PC-3 (cell line): ENCODE results near the gene SIGLEC15. TPM values are rescaled to one million over a fixed set of nuclear protein-coding genes. Genes with fewer than 3 reads are reported as not detected.
"Not testable (repeated sequence)": the region's sequence is repeated elsewhere in the genome, so short reads cannot be mapped to it uniquely, and the experiment has no call there.

Source experiments
- ATAC-seq: fragments of 200-7000 bp; cut with Tn5 transposase; 2 replicates; pipeline ENCODE4 v1.9.1; 2020; ENCODE audit warnings: mild to moderate bottlenecking, moderate library complexity
- BruUV-seq: library from RNA; stranded (reverse); fragments of 400-500 nt; replicated peaks from 2 replicates; lab custom pipeline; 2021; lab: Mats Ljungman, UMichigan
- CTCF ChIA-PET: fragments of 300-600 bp; sonication (Branson Sonifier 250); formaldehyde crosslinking; loops from one replicate; lab custom pipeline; 2022; ENCODE audit warnings: antibody characterized with exemption; lab: Charles Lee
- POLR2A ChIA-PET: fragments of 300-600 bp; sonication (Branson Sonifier 250); formaldehyde crosslinking; loops from one replicate; lab custom pipeline; 2022; ENCODE audit warnings: antibody characterized with exemption; ENCODE audit not compliant: unreplicated experiment; lab: Charles Lee
- DNase-seq: peaks from one replicate; pipeline ENCODE4 v3.0.0-alpha.2; 2015
- H2AFZ ChIP-seq: fragments of 300-600 bp; sonication (generic); 2 replicates; pipeline ENCODE4 v1.6.0; 2016; ENCODE audit warnings: antibody characterized with exemption, low read length
- H3F3A ChIP-seq: fragments of 300-600 bp; sonication (generic); one replicate; pipeline ENCODE4 v1.6.0; 2017; ENCODE audit warnings: antibody characterized with exemption, low read length, control low read depth, mild to moderate bottlenecking; ENCODE audit not compliant: unreplicated experiment
- H3K27ac ChIP-seq: fragments of 300-600 bp; sonication (generic); 2 replicates; pipeline ENCODE4 v1.5.1; 2016; ENCODE audit warnings: mild to moderate bottlenecking, low read length
- H3K27me3 ChIP-seq: fragments of 300-600 bp; sonication (generic); 2 replicates; pipeline ENCODE4 v1.6.1; 2016; ENCODE audit warnings: low read length, mixed read lengths
- H3K36me3 ChIP-seq: fragments of 300-600 bp; sonication (generic); 2 replicates; pipeline ENCODE4 v1.6.1; 2016; ENCODE audit warnings: low read depth, mixed run types, low read length, mixed read lengths
- H3K4me1 ChIP-seq: fragments of 300-600 bp; sonication (generic); 2 replicates; pipeline ENCODE4 v1.5.1; 2016; ENCODE audit warnings: low read length; ENCODE audit not compliant: insufficient read depth
- H3K4me2 ChIP-seq: fragments of 300-600 bp; sonication (generic); 2 replicates; pipeline ENCODE4 v1.6.0; 2016; ENCODE audit warnings: low read length
- H3K4me3 ChIP-seq: fragments of 300-600 bp; sonication (generic); 2 replicates; pipeline ENCODE4 v1.5.1; 2016; ENCODE audit warnings: mild to moderate bottlenecking, low read length, mixed read lengths
- H3K79me2 ChIP-seq: fragments of 300-600 bp; sonication (generic); 2 replicates; pipeline ENCODE4 v1.6.1; 2017; ENCODE audit warnings: low read length, mixed read lengths
- H3K9ac ChIP-seq: fragments of 300-600 bp; sonication (generic); 2 replicates; pipeline ENCODE4 v1.6.0; 2016; ENCODE audit warnings: mild to moderate bottlenecking, low read length
- H3K9me2 ChIP-seq: fragments of 300-600 bp; sonication (generic); replicated peaks from 2 replicates; pipeline ENCODE4 v1.6.1; 2016; ENCODE audit warnings: mixed run types, low read length, mixed read lengths
- H3K9me3 ChIP-seq: fragments of 300-600 bp; sonication (generic); 2 replicates; pipeline ENCODE4 v1.6.1; 2016; ENCODE audit warnings: low read length, mixed read lengths
- H4K20me1 ChIP-seq: fragments of 300-600 bp; sonication (generic); 2 replicates; pipeline ENCODE4 v1.6.1; 2016; ENCODE audit warnings: low read length, mixed read lengths
- CTCF ChIP-seq: fragments of 300-600 bp; sonication (generic); conservative IDR thresholded peaks from 2 replicates; pipeline ENCODE4 v1.5.1; 2017; ENCODE audit warnings: antibody characterized with exemption, low read depth, mild to moderate bottlenecking, low read length
- EZH2 ChIP-seq: fragments of 300-600 bp; sonication (generic); IDR thresholded peaks from one replicate; pipeline ENCODE4 v1.6.1; 2017; ENCODE audit warnings: antibody characterized with exemption, mild to moderate bottlenecking, low read length; ENCODE audit not compliant: unreplicated experiment
- EZH2phosphoT487 ChIP-seq: fragments of 300-600 bp; sonication (generic); IDR thresholded peaks from 2 replicates; pipeline ENCODE4 v1.6.1; 2018; ENCODE audit warnings: mild to moderate bottlenecking, antibody characterized with exemption, low read length, borderline replicate concordance
- intact Hi-C: fragments of 100-400 bp; cut with micrococcal nuclease; formaldehyde crosslinking; loops from 2 replicates; pipeline ENCODE4 v1.9.0; 2023
- total RNA-seq: library from RNA; depleted of rRNA; stranded (reverse); fragments of >200 nt; gene quantifications from 2 replicates; pipeline ENCODE4 v1.2.3, GENCODE V29; 2014

Gene SIGLEC15
- total RNA-seq, 1 experiment from 2014 or later, result 2.0 TPM

GRCh38 chr18:45807144-45807543 lies 18.3 kb upstream of the SIGLEC15 start:
- H3K27ac ChIP-seq, H3K27me3 ChIP-seq, CTCF ChIA-PET, H3K4me3 ChIP-seq, H4K20me1 ChIP-seq, H2AFZ ChIP-seq, DNase-seq, H3K79me2 ChIP-seq, H3K9me3 ChIP-seq, H3K9me2 ChIP-seq, H3K9ac ChIP-seq, H3K4me2 ChIP-seq, H3K4me1 ChIP-seq, H3F3A ChIP-seq, intact Hi-C loops, ATAC-seq, H3K36me3 ChIP-seq, BruUV-seq: not testable (repeated sequence)
- 0 out of 2 replicates have a peak, but pooled peaks have one; percentile 13 for TF ChIP-seq CTCF
- POLR2A ChIA-PET, result interaction anchor here (0.7 kb wide), 1 partner anchor 28 kb away, joined by 3 read pairs; no protein-coding TSS in a partner anchor

- ATAC-seq, result not testable (repeated sequence)
These were observed 10.7 kb upstream of the SIGLEC15 start for GRCh38 chr18:45814733-45815132.

GRCh38 chr18:45817543-45817942 lies 7.9 kb upstream of the SIGLEC15 start:
- POLR2A ChIA-PET, result no interaction called here
- TF ChIP-seq EZH2 (no peak), EZH2phosphoT487 (no peak), CTCF (no peak)
- BruUV-seq, result no TSS peak
- H3K27ac ChIP-seq, result no peak overlapping the region
- intact Hi-C loops, result no loop called here
- H3K36me3 ChIP-seq, result no peaks in the 10 kb centered on the region
- CTCF ChIA-PET, result no interaction called here
- H3K9ac ChIP-seq, result no peak overlapping the region
- no peaks in the 10 kb centered on the region for H3F3A ChIP-seq
- no peaks in the 10 kb centered on the region for H3K9me3 ChIP-seq
- no peak overlapping the region for H3K4me2 ChIP-seq
- H3K4me3 ChIP-seq, result no peak overlapping the region
- H4K20me1 ChIP-seq, result no peaks in the 10 kb centered on the region
- no peak overlapping the region for H2AFZ ChIP-seq
- DNase-seq, result no peak
- H3K9me2 ChIP-seq, result no peaks in the 10 kb centered on the region
- no peaks in the 10 kb centered on the region for H3K27me3 ChIP-seq
- no peak for ATAC-seq
- no peaks in the 10 kb centered on the region for H3K4me1 ChIP-seq
- H3K79me2 ChIP-seq, result no peaks in the 10 kb centered on the region

More at GRCh38 chr18:45814733-45815132, 10.7 kb upstream of the SIGLEC15 start:
- H2AFZ ChIP-seq, H3F3A ChIP-seq, BruUV-seq, H3K27me3 ChIP-seq, H3K27ac ChIP-seq, H3K9ac ChIP-seq, H3K4me3 ChIP-seq, H3K9me2 ChIP-seq, H4K20me1 ChIP-seq, DNase-seq, CTCF ChIA-PET, H3K9me3 ChIP-seq, H3K4me2 ChIP-seq, H3K36me3 ChIP-seq, H3K4me1 ChIP-seq, intact Hi-C loops, H3K79me2 ChIP-seq, POLR2A ChIA-PET: not testable (repeated sequence)

- H3K9me2 ChIP-seq, H3F3A ChIP-seq, POLR2A ChIA-PET, H3K4me1 ChIP-seq, H3K27ac ChIP-seq, intact Hi-C loops, ATAC-seq, H3K36me3 ChIP-seq, BruUV-seq, H3K4me3 ChIP-seq, H2AFZ ChIP-seq, H3K4me2 ChIP-seq, H4K20me1 ChIP-seq, CTCF ChIA-PET, H3K79me2 ChIP-seq, DNase-seq, H3K27me3 ChIP-seq, H3K9ac ChIP-seq, H3K9me3 ChIP-seq: not testable (repeated sequence)
These were observed 6.7 kb upstream of the SIGLEC15 start for GRCh38 chr18:45818765-45819164.
